SH-SY5Y (cell line): Measurements from ENCODE around the gene NPHS1.

ENCODE experiments used
- GATA2 ChIP-seq: IDR thresholded peaks from 2 replicates; pipeline ENCODE4 v1.6.1; 2011; ENCODE audit warnings: mild to moderate bottlenecking, low read depth, low read length
- GATA3 ChIP-seq: IDR thresholded peaks from 2 replicates; pipeline ENCODE4 v1.6.1; 2011; ENCODE audit warnings: low read depth, mild to moderate bottlenecking, low read length, moderate library complexity

DNA sequence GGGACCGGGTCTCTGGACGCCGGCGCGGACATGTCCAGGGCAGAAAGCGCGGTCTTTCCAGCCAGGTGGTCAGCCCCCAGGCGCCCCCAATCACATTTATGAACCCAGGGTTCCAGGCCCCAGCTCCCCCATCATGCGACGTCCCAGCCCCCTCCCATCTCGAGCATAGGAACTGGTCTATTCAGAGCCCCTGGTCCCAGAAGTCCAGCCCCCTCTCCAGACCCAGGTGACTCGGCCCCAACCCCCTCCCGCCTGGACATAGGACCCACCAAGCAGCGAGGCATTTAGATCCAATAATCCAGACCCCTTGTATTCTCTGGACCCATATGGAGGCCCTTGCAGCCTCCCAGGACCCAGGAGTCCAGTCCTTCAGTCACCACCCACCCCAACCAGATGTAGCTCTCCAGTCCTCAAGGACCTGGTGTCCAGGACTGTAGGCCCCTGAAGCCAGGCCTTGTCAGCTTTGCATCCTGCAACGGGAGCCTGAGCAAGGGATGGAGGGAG, 16.6 kb upstream of the NPHS1 start:
- no peak for TF ChIP-seq GATA2
- TF ChIP-seq GATA3 = no peak
